ENCODE measurements around the gene ZBTB7C. TPM values are rescaled to one million over a fixed set of nuclear protein-coding genes. Genes with fewer than 3 reads are reported as not detected.

Gene ZBTB7C
- total and polyA plus RNA-seq, 2 donors: 4.6 to 8.6 TPM

DNA sequence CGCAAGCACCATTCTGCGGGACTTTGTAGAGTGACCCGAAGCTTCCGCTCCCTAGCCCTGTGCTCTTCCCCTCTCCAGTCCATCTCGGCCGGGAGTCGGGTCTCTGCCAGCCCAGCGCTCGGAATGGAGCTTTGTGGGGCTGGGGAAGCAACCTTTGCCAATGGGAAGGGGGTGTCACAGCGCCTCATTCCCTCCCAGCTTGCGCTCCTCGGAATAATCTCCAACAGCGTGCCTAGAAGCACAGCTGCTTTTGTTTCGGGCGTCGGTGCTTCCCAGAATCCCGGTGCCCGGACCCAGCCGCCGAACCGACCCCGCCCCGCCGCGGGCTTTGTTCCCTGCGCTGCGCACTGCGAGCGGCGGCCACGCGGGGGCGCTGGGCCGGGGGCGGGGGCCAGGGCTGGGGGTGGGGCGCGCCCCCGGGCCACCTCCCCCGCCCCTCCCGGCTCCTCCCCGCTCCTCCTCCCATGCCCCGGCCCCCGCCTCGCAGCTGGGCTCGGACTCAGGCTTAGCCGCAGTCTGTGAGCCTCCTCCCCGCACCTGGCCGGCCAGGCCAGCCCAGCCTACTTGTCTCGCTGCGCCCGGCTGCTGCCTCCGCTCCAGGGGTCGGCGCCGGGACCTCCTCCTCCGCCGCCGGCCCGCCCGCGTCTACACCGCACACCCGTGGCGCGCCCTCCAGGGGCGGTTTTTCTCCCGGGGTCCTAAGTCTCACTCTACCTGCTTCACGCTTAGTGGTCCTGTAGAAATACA is 401.1 kb downstream of the ZBTB7C start:
- H3K4me1 ChIP-seq (ENCODE audit: insufficient read depth): no peaks in the 10 kb centered on the region
- H3K4me3 ChIP-seq (ENCODE audit: low read depth, low read length): peak overlapping the region; percentile 54
- no peak overlapping the region for H3K27ac ChIP-seq (ENCODE audit: low read depth)
- 3% methylated on average over 68 of the region's 68 CpGs for WGBS
- no peak for DNase-seq (ENCODE audit: extremely low spot score)
- H3K36me3 ChIP-seq (ENCODE audit: insufficient read depth): no peaks in the 10 kb centered on the region

- Histone ChIP-seq H3K4me3 (ENCODE audit: low read depth, low read length) (no peak overlapping the region), H3K27ac (ENCODE audit: low read depth) (no peak overlapping the region), H3K4me1 (ENCODE audit: insufficient read depth) (no peaks in the 10 kb centered on the region), H3K36me3 (ENCODE audit: insufficient read depth) (no peaks in the 10 kb centered on the region)
- 97% methylated on average over 10 of the region's 10 CpGs for WGBS
- no peak for DNase-seq (ENCODE audit: extremely low spot score)
Observed at GRCh38 chr18:48007381-48007780, 401.8 kb downstream of the ZBTB7C start.

DNA sequence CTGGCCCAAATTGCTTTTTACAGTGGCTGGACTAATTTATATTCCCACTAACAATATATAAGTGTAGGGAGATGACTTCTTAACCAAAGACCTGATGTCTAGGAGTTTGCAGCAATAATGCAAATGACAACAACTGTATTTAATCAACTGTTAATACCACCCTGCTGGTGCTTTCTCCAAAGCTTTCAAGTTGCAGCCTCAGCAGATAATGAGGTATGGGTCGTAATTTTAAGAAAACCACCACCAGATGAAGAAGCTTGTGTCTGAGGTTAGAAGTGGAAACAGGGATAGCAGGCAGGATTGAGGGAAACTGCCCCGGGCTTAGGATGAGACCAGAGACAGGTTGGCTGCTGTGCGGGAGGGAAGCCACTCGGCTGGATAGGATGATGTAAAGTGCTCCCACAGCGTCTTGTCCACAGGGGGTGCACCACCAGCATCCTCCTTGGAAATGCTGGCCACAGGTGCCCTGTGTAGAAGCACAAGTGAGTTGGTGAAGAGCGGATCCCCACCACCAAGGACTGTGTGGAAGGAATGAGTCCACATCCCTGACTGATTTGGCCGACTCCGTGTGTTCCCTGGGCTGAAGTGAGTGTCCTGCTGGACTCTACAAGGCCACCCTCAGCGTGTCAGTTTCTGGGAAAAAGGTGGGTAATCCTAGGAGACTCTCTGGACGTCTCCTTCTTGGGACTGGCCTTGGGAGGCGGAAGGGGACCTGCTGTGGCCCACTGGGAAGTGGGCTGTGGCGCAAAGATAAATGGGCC is 402.6 kb downstream of the ZBTB7C start:
- no peak overlapping the region for H3K4me3 ChIP-seq (ENCODE audit: low read depth, low read length)
- no peak for DNase-seq (ENCODE audit: extremely low spot score)
- no peak overlapping the region for H3K27ac ChIP-seq (ENCODE audit: low read depth)
- WGBS: 93% methylated on average over 12 of the region's 12 CpGs
- no peaks in the 10 kb centered on the region for H3K4me1 ChIP-seq (ENCODE audit: insufficient read depth)
- no peaks in the 10 kb centered on the region for H3K36me3 ChIP-seq (ENCODE audit: insufficient read depth)

DNA sequence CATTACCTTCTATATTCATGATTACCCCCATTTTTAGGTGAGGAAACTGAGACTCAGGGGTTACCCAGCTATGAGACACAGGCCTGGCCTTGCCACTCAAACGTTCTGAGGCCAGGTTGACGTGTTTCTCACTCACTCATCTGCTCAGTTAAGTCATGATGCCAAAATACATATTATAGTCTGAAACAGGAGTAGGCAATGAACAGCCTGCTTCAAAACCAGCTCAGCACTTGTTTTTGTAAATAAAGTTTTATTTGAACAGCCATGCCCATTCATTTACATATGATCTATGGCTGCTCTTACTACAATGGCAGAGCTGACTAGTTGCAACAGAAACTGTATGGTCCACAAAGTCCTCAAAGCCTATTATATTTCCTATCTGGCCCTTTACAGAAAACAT is 404.6 kb downstream of the ZBTB7C start:
- DNase-seq (ENCODE audit: extremely low spot score): no peak
- no peak overlapping the region for H3K27ac ChIP-seq (ENCODE audit: low read depth)
- no peaks in the 10 kb centered on the region for H3K36me3 ChIP-seq (ENCODE audit: insufficient read depth)
- 85% methylated on average over 2 of the region's 2 CpGs for WGBS
- no peak overlapping the region for H3K4me3 ChIP-seq (ENCODE audit: low read depth, low read length)
- H3K4me1 ChIP-seq (ENCODE audit: insufficient read depth): no peaks in the 10 kb centered on the region

DNA sequence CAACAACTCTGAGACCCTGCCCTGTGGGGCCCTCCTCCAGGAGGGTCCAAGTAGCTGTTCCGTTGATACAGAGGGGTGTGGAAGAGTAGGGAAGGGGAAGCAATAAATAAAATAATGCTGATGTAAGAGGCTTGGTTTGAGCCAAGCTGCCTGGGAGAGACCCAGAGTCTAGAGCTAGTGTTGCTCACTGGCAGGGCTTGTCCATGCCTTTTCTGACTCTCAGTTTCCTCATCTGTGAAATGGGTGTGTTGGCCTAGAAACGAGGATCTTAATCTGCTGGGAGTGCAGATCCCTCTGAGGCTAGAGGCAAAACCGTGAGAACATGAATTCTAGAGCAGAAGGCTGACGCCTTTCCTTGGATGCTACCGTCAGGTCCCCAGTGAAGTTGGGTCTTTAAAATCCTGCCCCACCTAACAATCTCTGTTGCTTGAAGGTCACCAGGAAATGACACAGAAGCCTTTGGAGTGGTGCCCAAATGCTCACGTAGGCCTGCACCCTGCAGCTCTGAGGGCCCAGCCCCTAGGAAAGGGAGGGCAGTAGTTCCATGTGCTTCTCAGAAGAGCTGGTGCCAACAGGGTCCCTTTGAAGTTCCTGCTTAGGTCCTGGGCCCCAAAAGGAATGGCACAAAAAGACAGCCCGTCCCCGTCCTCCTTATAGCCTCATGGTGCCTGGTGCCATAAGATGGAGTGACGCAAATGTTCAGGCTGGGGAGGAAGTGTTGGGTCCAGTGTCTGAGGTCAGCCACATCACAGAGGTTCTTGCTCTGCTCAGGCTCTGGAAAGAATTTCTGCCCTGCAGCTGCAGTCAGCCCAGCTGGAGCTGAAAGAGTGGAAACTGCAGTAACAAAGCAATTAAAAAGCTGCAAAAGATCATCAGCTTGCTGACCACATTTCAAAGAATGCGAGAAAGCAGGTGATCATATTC is 405.5 kb downstream of the ZBTB7C start:
- Histone ChIP-seq H3K4me1 (ENCODE audit: insufficient read depth) (no peaks in the 10 kb centered on the region), H3K4me3 (ENCODE audit: low read depth, low read length) (no peak overlapping the region), H3K27ac (ENCODE audit: low read depth) (no peak overlapping the region), H3K36me3 (ENCODE audit: insufficient read depth) (no peaks in the 10 kb centered on the region)
- DNase-seq (ENCODE audit: extremely low spot score): no peak
- 71% methylated on average over 10 of the region's 10 CpGs for WGBS

GRCh38 chr18:48002933-48003365 is 406.2 kb downstream of the ZBTB7C start:
- H3K27ac ChIP-seq (ENCODE audit: low read depth): no peak overlapping the region
- H3K4me3 ChIP-seq (ENCODE audit: low read depth, low read length): no peak overlapping the region
- WGBS: 50% methylated on average over 5 of the region's 5 CpGs
- DNase-seq (ENCODE audit: extremely low spot score): no peak
- no peaks in the 10 kb centered on the region for H3K4me1 ChIP-seq (ENCODE audit: insufficient read depth)
- H3K36me3 ChIP-seq (ENCODE audit: insufficient read depth): no peaks in the 10 kb centered on the region

DNA sequence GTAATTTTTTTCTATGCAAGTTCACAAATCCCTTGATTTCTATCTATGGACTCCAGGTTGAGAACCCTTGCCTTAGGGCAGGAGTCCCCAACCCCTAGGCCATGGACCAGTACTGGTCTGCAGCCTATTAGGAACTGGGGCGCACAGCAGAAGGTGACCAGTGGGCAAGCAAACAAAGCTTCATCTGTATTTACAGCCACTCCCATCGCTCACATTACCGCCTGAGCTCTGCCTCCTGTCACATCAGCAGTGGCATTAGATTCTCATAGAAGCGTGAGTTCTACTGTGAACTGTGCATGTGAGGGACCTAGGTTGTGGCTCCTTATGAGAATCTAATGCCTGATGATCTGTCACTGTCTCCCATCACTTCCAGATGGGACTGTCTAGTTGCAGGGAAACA is 408.5 kb downstream of the ZBTB7C start:
- Histone ChIP-seq H3K4me3 (ENCODE audit: low read depth, low read length) (no peak overlapping the region), H3K4me1 (ENCODE audit: insufficient read depth) (no peaks in the 10 kb centered on the region), H3K27ac (ENCODE audit: low read depth) (no peak overlapping the region), H3K36me3 (ENCODE audit: insufficient read depth) (no peaks in the 10 kb centered on the region)
- DNase-seq (ENCODE audit: extremely low spot score): no peak
- 93% methylated on average over 4 of the region's 4 CpGs for WGBS

- Histone ChIP-seq H3K4me3 (ENCODE audit: low read depth, low read length) (no peak overlapping the region), H3K4me1 (ENCODE audit: insufficient read depth) (no peaks in the 10 kb centered on the region), H3K36me3 (ENCODE audit: insufficient read depth) (no peaks in the 10 kb centered on the region), H3K27ac (ENCODE audit: low read depth) (no peak overlapping the region)
- 75% methylated on average over 4 of the region's 4 CpGs for WGBS
- DNase-seq (ENCODE audit: extremely low spot score): no peak
Observed at GRCh38 chr18:47999801-48000248, 409.4 kb downstream of the ZBTB7C start.

DNA sequence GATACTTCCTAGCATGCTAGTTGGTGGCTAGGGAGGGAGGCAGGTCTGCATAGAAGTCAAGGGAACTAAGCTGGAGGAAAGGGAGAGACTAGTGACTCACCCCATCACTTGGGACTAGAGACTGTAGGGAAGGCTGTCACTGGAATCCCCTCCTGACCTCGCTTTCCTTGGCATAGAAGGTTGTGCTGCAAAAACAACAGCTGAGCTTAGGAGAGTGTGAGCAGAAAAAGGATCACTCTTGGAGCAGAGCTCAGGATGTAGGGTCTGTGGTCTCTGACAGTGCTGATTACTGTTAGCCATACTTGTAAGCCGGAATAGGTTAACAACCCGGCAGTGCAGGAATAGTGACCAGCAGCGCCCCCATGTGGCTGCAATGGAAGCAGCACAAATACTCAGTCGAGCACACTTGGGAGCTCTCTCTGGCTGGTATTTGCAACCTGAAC is 411.8 kb downstream of the ZBTB7C start:
- Histone ChIP-seq H3K4me3 (ENCODE audit: low read depth, low read length) (no peak overlapping the region), H3K4me1 (ENCODE audit: insufficient read depth) (no peaks in the 10 kb centered on the region), H3K36me3 (ENCODE audit: insufficient read depth) (no peaks in the 10 kb centered on the region), H3K27ac (ENCODE audit: low read depth) (no peak overlapping the region)
- WGBS: 66% methylated on average over 5 of the region's 5 CpGs
- DNase-seq (ENCODE audit: extremely low spot score): no peak

GRCh38 chr18:47996091-47996541 is 413.1 kb downstream of the ZBTB7C start:
- Histone ChIP-seq H3K36me3 (ENCODE audit: insufficient read depth) (no peaks in the 10 kb centered on the region), H3K4me3 (ENCODE audit: low read depth, low read length) (no peak overlapping the region), H3K27ac (ENCODE audit: low read depth) (no peak overlapping the region), H3K4me1 (ENCODE audit: insufficient read depth) (no peaks in the 10 kb centered on the region)
- no peak for DNase-seq (ENCODE audit: extremely low spot score)
- WGBS: 31% methylated on average over 3 of the region's 3 CpGs

GRCh38 chr18:47995654-47996053 is 413.5 kb downstream of the ZBTB7C start:
- no peak overlapping the region for H3K27ac ChIP-seq (ENCODE audit: low read depth)
- no peaks in the 10 kb centered on the region for H3K36me3 ChIP-seq (ENCODE audit: insufficient read depth)
- WGBS: 67% methylated on average over 3 of the region's 3 CpGs
- no peaks in the 10 kb centered on the region for H3K4me1 ChIP-seq (ENCODE audit: insufficient read depth)
- no peak for DNase-seq (ENCODE audit: extremely low spot score)
- H3K4me3 ChIP-seq (ENCODE audit: low read depth, low read length): no peak overlapping the region

DNA sequence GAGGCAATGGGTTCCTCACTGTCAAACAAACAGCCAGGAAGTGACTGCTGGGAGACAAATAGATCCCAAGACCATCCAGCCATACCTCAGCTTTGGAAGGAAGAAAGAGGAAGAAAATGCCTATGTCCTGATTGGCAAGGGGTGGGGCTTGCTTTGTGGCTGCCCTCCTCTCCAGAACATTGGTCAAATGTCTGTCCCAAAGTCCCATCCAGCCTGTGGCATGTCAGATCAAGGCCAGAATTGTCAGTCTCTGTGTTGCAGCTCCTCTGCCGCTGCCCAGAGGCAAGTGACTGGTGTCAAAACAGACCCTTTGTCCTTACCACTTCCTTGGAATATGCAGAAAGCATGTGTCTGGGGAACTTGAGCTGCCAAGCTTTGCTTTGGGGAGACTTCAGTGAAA is 415.8 kb downstream of the ZBTB7C start:
- WGBS: 89% methylated on average over 1 of the region's 1 CpG
- no peak overlapping the region for H3K27ac ChIP-seq (ENCODE audit: low read depth)
- no peak for DNase-seq (ENCODE audit: extremely low spot score)
- no peak overlapping the region for H3K4me3 ChIP-seq (ENCODE audit: low read depth, low read length)
- H3K4me1 ChIP-seq (ENCODE audit: insufficient read depth): no peaks in the 10 kb centered on the region
- no peaks in the 10 kb centered on the region for H3K36me3 ChIP-seq (ENCODE audit: insufficient read depth)

DNA sequence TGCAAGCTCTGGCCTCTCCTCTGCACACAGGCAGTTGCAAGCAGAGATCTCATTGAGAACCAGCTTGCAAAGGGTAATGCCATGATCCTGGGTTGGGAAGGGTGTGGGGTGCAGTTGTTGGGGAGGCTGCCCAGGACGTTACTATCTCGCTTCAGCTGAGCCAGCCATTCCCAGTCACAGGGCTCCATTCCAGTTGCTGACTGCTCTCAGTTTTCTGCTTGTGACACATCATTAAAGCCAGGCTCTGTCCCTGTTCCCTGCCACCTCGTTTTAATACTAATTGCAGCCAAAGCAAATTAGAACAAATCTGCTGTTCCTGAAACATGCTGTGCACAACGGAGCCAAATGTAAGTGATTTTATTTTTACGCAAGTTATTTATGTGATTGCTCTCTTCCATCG is 416.2 kb downstream of the ZBTB7C start:
- no peak overlapping the region for H3K4me3 ChIP-seq (ENCODE audit: low read depth, low read length)
- no peaks in the 10 kb centered on the region for H3K36me3 ChIP-seq (ENCODE audit: insufficient read depth)
- WGBS: 58% methylated on average over 6 of the region's 6 CpGs
- no peak overlapping the region for H3K27ac ChIP-seq (ENCODE audit: low read depth)
- H3K4me1 ChIP-seq (ENCODE audit: insufficient read depth): no peaks in the 10 kb centered on the region
- DNase-seq (ENCODE audit: extremely low spot score): no peak

All from urinary bladder (tissue), 4 donors.